K562 (cell line): Measurements from ENCODE around the gene LEMD3. TPM values are rescaled to one million over a fixed set of nuclear protein-coding genes. Genes with fewer than 3 reads are reported as not detected.

Experiments
- ATF7 ChIP-seq: fragments of 450-650 bp; IDR thresholded peaks from 2 replicates; pipeline ENCODE4 v1.7.1; 2014; ENCODE audit warnings: mild to moderate bottlenecking, moderate library complexity
- EGR1 ChIP-seq: fragments of 450-650 bp; conservative IDR thresholded peaks from 2 replicates; pipeline ENCODE4 v1.6.1; 2017; ENCODE audit warnings: mild to moderate bottlenecking
- FOXM1 ChIP-seq, 2 experiments: fragments of 450-650 bp in 1 of 2; sonication (generic) in 1 of 2; formaldehyde crosslinking in 1 of 2; IDR thresholded peaks; 2 replicates each; pipeline versions ENCODE4 v1.6.1 to v1.9.0; 2017 to 2022; ENCODE audit warnings: low read depth in 2 of 2, mild to moderate bottlenecking in 2 of 2, missing genetic modification reagents in 1 of 2, moderate library complexity in 1 of 2
- GTF2A2 ChIP-seq: IDR thresholded peaks from 2 replicates; pipeline ENCODE4 v1.6.1; 2016; ENCODE audit warnings: mild to moderate bottlenecking, missing genetic modification characterization, missing compliant biosample characterization
- IRF9 ChIP-seq: fragments of 450-650 bp; IDR thresholded peaks from 2 replicates; pipeline ENCODE4 v1.6.1; 2016; ENCODE audit warnings: missing biosample characterization, missing genetic modification characterization
- NFYB ChIP-seq: IDR thresholded peaks from 2 replicates; pipeline ENCODE4 v1.6.1; 2011; ENCODE audit warnings: mild to moderate bottlenecking, moderate library complexity; ENCODE audit not compliant: insufficient read length; ENCODE audit errors: extremely low read depth
- POLR2B ChIP-seq: fragments of 450-650 bp; IDR thresholded peaks from 2 replicates; pipeline ENCODE4 v1.6.1; 2018; ENCODE audit warnings: low read depth; ENCODE audit not compliant: partially characterized antibody
- TEAD1 ChIP-seq, 2 experiments: fragments of 450-650 bp in 1 of 2; sonication (generic) in 1 of 2; formaldehyde crosslinking; IDR thresholded peaks; 2 replicates each; pipeline versions ENCODE4 v1.4.0 to v1.8.0; 2020 to 2022; ENCODE audit warnings: mild to moderate bottlenecking in 2 of 2, missing genetic modification reagents in 1 of 2
- TFAP4 ChIP-seq: sonication (generic); formaldehyde crosslinking; IDR thresholded peaks from 2 replicates; pipeline ENCODE4 v1.8.0; 2022; ENCODE audit warnings: missing genetic modification reagents, mild to moderate bottlenecking, moderate library complexity, borderline replicate concordance
- ZBTB26 ChIP-seq: fragments of 450-650 bp; formaldehyde crosslinking; IDR thresholded peaks from 2 replicates; pipeline ENCODE4 v1.4.0; 2022; ENCODE audit warnings: missing genetic modification characterization
- ZFX ChIP-seq: sonication (generic); formaldehyde crosslinking; IDR thresholded peaks from 2 replicates; pipeline ENCODE4 v1.8.0; 2022; ENCODE audit warnings: mild to moderate bottlenecking, missing genetic modification reagents, moderate library complexity
- ZZZ3 ChIP-seq: fragments of 450-650 bp; IDR thresholded peaks from 2 replicates; pipeline ENCODE4 v1.6.1; 2016; ENCODE audit warnings: antibody characterized with exemption, mild to moderate bottlenecking, moderate library complexity
- polyA plus RNA-seq, 8 experiments: library from polyadenylated mRNA; depleted of rRNA in 4 of 8; stranded (reverse) in 5 of 8; unstranded in 3 of 8; fragments of >200 nt; fragmentation: Nextera tagmentation in 2 of 8; fragmentation: Illumina TruSeq in 1 of 8; extraction: Ambion mirVana in 2 of 8; extraction: Trizol in 1 of 8; gene quantifications; 2 replicates each; pipeline versions ENCODE4 v1.2.1 to v1.2.3, GENCODE V29; 2011 to 2014; ENCODE audit warnings: inconsistent platforms in 1 of 8, missing spikeins in 1 of 8
- total RNA-seq, 7 experiments: library from RNA; depleted of rRNA in 6 of 7; stranded (reverse); fragments of >200 nt in 6 of 7; fragmentation: Illumina TruSeq in 2 of 7; extraction: Trizol in 2 of 7; gene quantifications; 2 replicates each; pipeline versions ENCODE4 v1.2.1 to v1.2.3, GENCODE V29; 2011 to 2021; ENCODE audit warnings: low replicate concordance in 1 of 7
- TF ChIP-seq, protein P1 (sequence below): fragments of 250-450 bp; sonication (Bioruptor Pico); IDR thresholded peaks from 2 replicates; pipeline ENCODE4 v1.5.0; 2021
- TF ChIP-seq, protein P2 (sequence below): sonication (generic); formaldehyde crosslinking; IDR thresholded peaks from 2 replicates; pipeline ENCODE4 v1.8.0; 2022; ENCODE audit warnings: missing genetic modification reagents, mild to moderate bottlenecking, borderline replicate concordance
- TF ChIP-seq, protein P3 (sequence below): fragments of 450-650 bp; IDR thresholded peaks from 2 replicates; pipeline ENCODE4 v1.6.1; 2016; ENCODE audit warnings: mild to moderate bottlenecking
- TF ChIP-seq, protein P4 (sequence below): fragments of 250-450 bp; sonication (Bioruptor Pico); IDR thresholded peaks from 2 replicates; pipeline ENCODE4 v1.5.1; 2021; ENCODE audit warnings: mild to moderate bottlenecking

LEMD3 gene
- total and polyA plus RNA-seq, 9 of the 15 experiments (the other 6 are each of a cell fraction or from before 2014, with no cell fraction given): 6.8 to 37.4 (median 17.2) TPM

GRCh38 chr12:65170209-65170881, 962 bp downstream of the LEMD3 start (continued):
- no peak for TF ChIP-seq TEAD1 (CRISPR knock-in tag; IDR thresholded peaks at IDR 0.05)
- TF ChIP-seq, protein P1, sequence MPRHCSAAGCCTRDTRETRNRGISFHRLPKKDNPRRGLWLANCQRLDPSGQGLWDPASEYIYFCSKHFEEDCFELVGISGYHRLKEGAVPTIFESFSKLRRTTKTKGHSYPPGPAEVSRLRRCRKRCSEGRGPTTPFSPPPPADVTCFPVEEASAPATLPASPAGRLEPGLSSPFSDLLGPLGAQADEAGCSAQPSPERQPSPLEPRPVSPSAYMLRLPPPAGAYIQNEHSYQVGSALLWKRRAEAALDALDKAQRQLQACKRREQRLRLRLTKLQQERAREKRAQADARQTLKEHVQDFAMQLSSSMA: no peak
- TF ChIP-seq ATF7: 0 out of 2 replicates have a peak, but pooled peaks have one; percentile 24
- TF ChIP-seq, protein P2, sequence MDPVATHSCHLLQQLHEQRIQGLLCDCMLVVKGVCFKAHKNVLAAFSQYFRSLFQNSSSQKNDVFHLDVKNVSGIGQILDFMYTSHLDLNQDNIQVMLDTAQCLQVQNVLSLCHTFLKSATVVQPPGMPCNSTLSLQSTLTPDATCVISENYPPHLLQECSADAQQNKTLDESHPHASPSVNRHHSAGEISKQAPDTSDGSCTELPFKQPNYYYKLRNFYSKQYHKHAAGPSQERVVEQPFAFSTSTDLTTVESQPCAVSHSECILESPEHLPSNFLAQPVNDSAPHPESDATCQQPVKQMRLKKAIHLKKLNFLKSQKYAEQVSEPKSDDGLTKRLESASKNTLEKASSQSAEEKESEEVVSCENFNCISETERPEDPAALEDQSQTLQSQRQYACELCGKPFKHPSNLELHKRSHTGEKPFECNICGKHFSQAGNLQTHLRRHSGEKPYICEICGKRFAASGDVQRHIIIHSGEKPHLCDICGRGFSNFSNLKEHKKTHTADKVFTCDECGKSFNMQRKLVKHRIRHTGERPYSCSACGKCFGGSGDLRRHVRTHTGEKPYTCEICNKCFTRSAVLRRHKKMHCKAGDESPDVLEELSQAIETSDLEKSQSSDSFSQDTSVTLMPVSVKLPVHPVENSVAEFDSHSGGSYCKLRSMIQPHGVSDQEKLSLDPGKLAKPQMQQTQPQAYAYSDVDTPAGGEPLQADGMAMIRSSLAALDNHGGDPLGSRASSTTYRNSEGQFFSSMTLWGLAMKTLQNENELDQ (CRISPR knock-in tag): no peak
- no peak for TF ChIP-seq ZBTB26 (CRISPR knock-in tag)
- TF ChIP-seq GTF2A2: no peak
- no peak for TF ChIP-seq POLR2B
- TF ChIP-seq ZFX: no peak
- TF ChIP-seq, protein P3, sequence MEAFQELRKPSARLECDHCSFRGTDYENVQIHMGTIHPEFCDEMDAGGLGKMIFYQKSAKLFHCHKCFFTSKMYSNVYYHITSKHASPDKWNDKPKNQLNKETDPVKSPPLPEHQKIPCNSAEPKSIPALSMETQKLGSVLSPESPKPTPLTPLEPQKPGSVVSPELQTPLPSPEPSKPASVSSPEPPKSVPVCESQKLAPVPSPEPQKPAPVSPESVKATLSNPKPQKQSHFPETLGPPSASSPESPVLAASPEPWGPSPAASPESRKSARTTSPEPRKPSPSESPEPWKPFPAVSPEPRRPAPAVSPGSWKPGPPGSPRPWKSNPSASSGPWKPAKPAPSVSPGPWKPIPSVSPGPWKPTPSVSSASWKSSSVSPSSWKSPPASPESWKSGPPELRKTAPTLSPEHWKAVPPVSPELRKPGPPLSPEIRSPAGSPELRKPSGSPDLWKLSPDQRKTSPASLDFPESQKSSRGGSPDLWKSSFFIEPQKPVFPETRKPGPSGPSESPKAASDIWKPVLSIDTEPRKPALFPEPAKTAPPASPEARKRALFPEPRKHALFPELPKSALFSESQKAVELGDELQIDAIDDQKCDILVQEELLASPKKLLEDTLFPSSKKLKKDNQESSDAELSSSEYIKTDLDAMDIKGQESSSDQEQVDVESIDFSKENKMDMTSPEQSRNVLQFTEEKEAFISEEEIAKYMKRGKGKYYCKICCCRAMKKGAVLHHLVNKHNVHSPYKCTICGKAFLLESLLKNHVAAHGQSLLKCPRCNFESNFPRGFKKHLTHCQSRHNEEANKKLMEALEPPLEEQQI: no peak
- no peak for TF ChIP-seq FOXM1 (IDR thresholded peaks at IDR 0.05; ENCODE audit: low read depth)
- TF ChIP-seq FOXM1 (CRISPR knock-in tag; IDR thresholded peaks at IDR 0.05; ENCODE audit: low read depth): no peak
- TF ChIP-seq EGR1: 0 out of 2 replicates have a peak, but pooled peaks have one; percentile 9
- TF ChIP-seq IRF9: no peak
- TF ChIP-seq TFAP4: peak; percentile 67; the same call in 1 of the 2 replicates
- no peak for TF ChIP-seq NFYB
- no peak for TF ChIP-seq ZZZ3
- TF ChIP-seq, protein P4, sequence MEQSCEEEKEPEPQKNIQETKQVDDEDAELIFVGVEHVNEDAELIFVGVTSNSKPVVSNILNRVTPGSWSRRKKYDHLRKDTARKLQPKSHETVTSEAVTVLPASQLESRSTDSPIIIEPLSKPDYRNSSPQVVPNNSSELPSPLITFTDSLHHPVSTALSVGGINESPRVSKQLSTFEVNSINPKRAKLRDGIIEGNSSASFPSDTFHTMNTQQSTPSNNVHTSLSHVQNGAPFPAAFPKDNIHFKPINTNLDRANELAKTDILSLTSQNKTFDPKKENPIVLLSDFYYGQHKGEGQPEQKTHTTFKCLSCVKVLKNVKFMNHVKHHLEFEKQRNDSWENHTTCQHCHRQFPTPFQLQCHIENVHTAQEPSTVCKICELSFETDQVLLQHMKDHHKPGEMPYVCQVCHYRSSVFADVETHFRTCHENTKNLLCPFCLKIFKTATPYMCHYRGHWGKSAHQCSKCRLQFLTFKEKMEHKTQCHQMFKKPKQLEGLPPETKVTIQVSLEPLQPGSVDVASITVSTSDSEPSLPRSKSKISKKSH (CRISPR knock-in tag): no peak
